HCT116 (cell line): ENCODE results near the gene ALMS1. TPM values are rescaled to one million over a fixed set of nuclear protein-coding genes. Genes with fewer than 3 reads are reported as not detected.

Experiments
- ATAC-seq: fragments of 200-7000 bp; cut with Tn5 transposase; 2 replicates; pipeline ENCODE4 v1.9.1; 2020; ENCODE audit warnings: mild to moderate bottlenecking, moderate library complexity
- BruUV-seq: library from RNA; stranded (reverse); fragments of 400-500 nt; replicated peaks from 2 replicates; lab custom pipeline; 2021; lab: Mats Ljungman, UMichigan
- CTCF ChIA-PET: fragments of 300-600 bp; sonication (Branson Sonifier 250); formaldehyde crosslinking; loops from one replicate; lab custom pipeline; 2021; ENCODE audit warnings: antibody characterized with exemption; lab: Charles Lee
- POLR2A ChIA-PET: fragments of 300-600, 350-600 bp; sonication (Branson Sonifier 250); formaldehyde crosslinking; loops from one replicate; lab custom pipeline; 2021; ENCODE audit warnings: antibody characterized with exemption; lab: Charles Lee
- RAD21 ChIA-PET, 2 experiments: fragments of 300-600 bp; sonication (Branson Sonifier 250); formaldehyde crosslinking; loops; one replicate each; lab custom pipeline; 2023; ENCODE audit warnings: low total read pairs in 2 of 2; ENCODE audit not compliant: uncharacterized antibody in 2 of 2, unreplicated experiment in 2 of 2, low non-redundant PET in 1 of 2; lab: Charles Lee
- DNase-seq: peaks from one replicate; pipeline ENCODE4 v3.0.0-alpha.2; 2010; ENCODE audit warnings: low read depth, low spot score
- H2AFZ ChIP-seq: fragments of 200-600 bp; shearing (Covaris generic), sonication (generic); 2 replicates; pipeline ENCODE4 v1.6.1; 2017; ENCODE audit warnings: low read depth, mixed run types, mixed read lengths, antibody characterized with exemption, low read length; ENCODE audit not compliant: poor library complexity, severe bottlenecking
- H3K27ac ChIP-seq: 2 replicates; pipeline ENCODE4 v1.5.1; 2012; ENCODE audit warnings: low read depth, low read length
- H3K27me3 ChIP-seq: fragments of 200-600 bp; sonication (generic); 2 replicates; pipeline ENCODE4 v1.6.1; 2016; ENCODE audit warnings: mixed run types, low read length, mixed read lengths; ENCODE audit not compliant: insufficient read depth
- H3K36me3 ChIP-seq, 2 experiments: fragments of 200-500 bp in 1 of 2; fragments of 200-600 bp in 1 of 2; sonication (Bioruptor generic) in 1 of 2; sonication (generic) in 1 of 2; 2 replicates each; pipeline versions ENCODE4 v1.5.1 to v1.6.1; 2014 to 2016; ENCODE audit warnings: low read length in 2 of 2, inconsistent platforms in 1 of 2, mixed read lengths in 1 of 2, mixed run types in 1 of 2; ENCODE audit not compliant: insufficient read depth in 2 of 2, control insufficient read depth in 1 of 2
- H3K4me1 ChIP-seq, 2 experiments: fragments of 200-600 bp in 1 of 2; sonication (generic) in 1 of 2; 2 replicates each; pipeline versions ENCODE4 v1.5.1 to v1.6.1; 2012 to 2017; ENCODE audit warnings: low read length in 2 of 2, inconsistent platforms in 1 of 2, mild to moderate bottlenecking in 1 of 2, mixed read lengths in 1 of 2, mixed run types in 1 of 2, moderate library complexity in 1 of 2; ENCODE audit not compliant: insufficient read depth in 2 of 2, control insufficient read depth in 1 of 2
- H3K4me2 ChIP-seq: fragments of 200-600 bp; sonication (generic); 2 replicates; pipeline ENCODE4 v1.6.1; 2017; ENCODE audit warnings: mixed run types, low read length, mixed read lengths
- H3K4me3 ChIP-seq, 2 experiments: fragments of 200-600 bp in 1 of 2; sonication (generic) in 1 of 2; replicated peaks in 1 of 2; 2 replicates each; pipeline ENCODE4 v1.5.1; 2011 to 2016; ENCODE audit warnings: low read length in 2 of 2, control low read depth in 1 of 2, low read depth in 1 of 2, mild to moderate bottlenecking in 1 of 2, mixed read lengths in 1 of 2, mixed run types in 1 of 2
- H3K79me2 ChIP-seq: fragments of 200-600 bp; sonication (generic); 2 replicates; pipeline ENCODE4 v1.6.1; 2017; ENCODE audit warnings: mild to moderate bottlenecking, mixed run types, low read length, moderate library complexity, mixed read lengths; ENCODE audit not compliant: insufficient read depth
- H3K9ac ChIP-seq: fragments of 200-600 bp; sonication (generic); 2 replicates; pipeline ENCODE4 v1.6.1; 2016; ENCODE audit warnings: low read length, mixed read lengths
- H3K9me2 ChIP-seq: fragments of 200-600 bp; sonication (generic), shearing (Covaris generic); 2 replicates; pipeline ENCODE4 v1.6.1; 2017; ENCODE audit warnings: mixed run types, mild to moderate bottlenecking, moderate library complexity; ENCODE audit not compliant: insufficient read depth
- H3K9me3 ChIP-seq, 2 experiments: fragments of 200-500 bp in 1 of 2; fragments of 200-600 bp in 1 of 2; sonication (Bioruptor generic) in 1 of 2; sonication (generic) in 1 of 2; 2 replicates each; pipeline ENCODE4 v1.6.1; 2014 to 2017; ENCODE audit warnings: low read length in 2 of 2, mixed read lengths in 2 of 2, inconsistent platforms in 1 of 2, low read depth in 1 of 2, mild to moderate bottlenecking in 1 of 2, mixed run types in 1 of 2, moderate library complexity in 1 of 2; ENCODE audit not compliant: control insufficient read depth in 1 of 2, insufficient read depth in 1 of 2
- H4K20me1 ChIP-seq: fragments of 200-600 bp; sonication (generic), shearing (Covaris generic); 2 replicates; pipeline ENCODE4 v1.6.1; 2017; ENCODE audit warnings: mixed run types, mild to moderate bottlenecking, moderate library complexity; ENCODE audit not compliant: insufficient read depth
- CEBPB ChIP-seq: IDR thresholded peaks from 2 replicates; pipeline ENCODE4 v1.6.1; 2012; ENCODE audit warnings: low read depth
- ELF1 ChIP-seq: IDR thresholded peaks from 2 replicates; pipeline ENCODE4 v1.6.1; 2012; ENCODE audit warnings: low read depth, borderline replicate concordance
- EZH2 ChIP-seq: fragments of 200-600 bp; sonication (generic); IDR thresholded peaks from 2 replicates; pipeline ENCODE4 v1.6.1; 2017; ENCODE audit warnings: antibody characterized with exemption, mixed run types
- EZH2phosphoT487 ChIP-seq: fragments of 200-600 bp; IDR thresholded peaks from 2 replicates; pipeline ENCODE4 v1.6.1; 2018; ENCODE audit warnings: antibody characterized with exemption, borderline replicate concordance
- POLR2A ChIP-seq: IDR thresholded peaks from 2 replicates; pipeline ENCODE4 v1.7.0; 2011; ENCODE audit warnings: borderline replicate concordance; ENCODE audit not compliant: insufficient read depth, insufficient read length; ENCODE audit errors: extremely low read depth
- RAD21 ChIP-seq: IDR thresholded peaks from 2 replicates; pipeline ENCODE4 v1.6.1; 2012; ENCODE audit warnings: low read depth, mild to moderate bottlenecking
- SIN3A ChIP-seq: IDR thresholded peaks from 2 replicates; pipeline ENCODE4 v1.6.1; 2012; ENCODE audit warnings: low read depth
- SRF ChIP-seq: IDR thresholded peaks from 2 replicates; pipeline ENCODE4 v1.6.1; 2012; ENCODE audit warnings: low read depth
- TCF7L2 ChIP-seq: IDR thresholded peaks from 2 replicates; pipeline ENCODE4 v1.7.0; 2011; ENCODE audit warnings: borderline replicate concordance, inconsistent platforms; ENCODE audit not compliant: insufficient read depth, insufficient read length; ENCODE audit errors: extremely low read depth
- YY1 ChIP-seq: IDR thresholded peaks from 2 replicates; pipeline ENCODE4 v1.6.1; 2011; ENCODE audit warnings: low read length, low read depth, moderate library complexity, mild to moderate bottlenecking; ENCODE audit not compliant: insufficient replicate concordance; ENCODE audit errors: extremely low read depth
- ZBTB33 ChIP-seq: IDR thresholded peaks from 2 replicates; pipeline ENCODE4 v1.6.1; 2011; ENCODE audit warnings: mild to moderate bottlenecking, low read length, moderate library complexity; ENCODE audit not compliant: insufficient replicate concordance; ENCODE audit errors: extremely low read depth
- intact Hi-C: fragments of 100-400 bp; cut with micrococcal nuclease; formaldehyde crosslinking; loops from 2 replicates; pipeline ENCODE4 v1.10.0; 2022
- total RNA-seq: library from RNA; stranded (reverse); gene quantifications from one replicate; pipeline ENCODE4 v1.2.1, GENCODE V29; 2021; ENCODE audit not compliant: unreplicated experiment
- TF ChIP-seq, protein P1 (sequence below): IDR thresholded peaks from 2 replicates; pipeline ENCODE4 v1.6.1; 2012
- TF ChIP-seq, protein P2 (sequence below), 3 experiments: fragments of 200-600 bp in 1 of 3; sonication (generic) in 1 of 3; IDR thresholded peaks in 2 of 3; conservative IDR thresholded peaks in 1 of 3; 2 replicates each; pipeline ENCODE4 v1.5.1; 2012 to 2017; ENCODE audit warnings: low read depth in 2 of 3, low read length in 2 of 3, antibody characterized with exemption in 1 of 3, borderline replicate concordance in 1 of 3, control low read depth in 1 of 3, mild to moderate bottlenecking in 1 of 3, mixed read lengths in 1 of 3, mixed run types in 1 of 3, moderate library complexity in 1 of 3; ENCODE audit not compliant: insufficient read depth in 1 of 3
- TF ChIP-seq, protein P3 (sequence below): IDR thresholded peaks from 2 replicates; pipeline ENCODE4 v1.6.1; 2012; ENCODE audit warnings: low read depth

The ALMS1 gene
- total RNA-seq, 1 experiment from 2014 or later = 20.5 TPM

GRCh38 chr2:73611193-73611592 is 225.6 kb downstream of the ALMS1 start:
- H4K20me1 ChIP-seq = no peaks in the 10 kb centered on the region
- POLR2A ChIA-PET = no interaction called here

More at GRCh38 chr2:73611193-73611592, 225.6 kb downstream of the ALMS1 start:
- ATAC-seq = no peak
- TF ChIP-seq ZBTB33 = no peak
- no peak for TF ChIP-seq CEBPB
- no peak for TF ChIP-seq POLR2A
- TF ChIP-seq EZH2 = no peak
- no peak for TF ChIP-seq YY1
- TF ChIP-seq RAD21 = no peak
- TF ChIP-seq EZH2phosphoT487 = no peak
- TF ChIP-seq TCF7L2 = no peak
- no peak for TF ChIP-seq SRF
- no peak for TF ChIP-seq ELF1
- TF ChIP-seq, protein P1, sequence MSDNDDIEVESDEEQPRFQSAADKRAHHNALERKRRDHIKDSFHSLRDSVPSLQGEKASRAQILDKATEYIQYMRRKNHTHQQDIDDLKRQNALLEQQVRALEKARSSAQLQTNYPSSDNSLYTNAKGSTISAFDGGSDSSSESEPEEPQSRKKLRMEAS = no peak
- no peak for TF ChIP-seq SIN3A
- TF ChIP-seq, protein P2, sequence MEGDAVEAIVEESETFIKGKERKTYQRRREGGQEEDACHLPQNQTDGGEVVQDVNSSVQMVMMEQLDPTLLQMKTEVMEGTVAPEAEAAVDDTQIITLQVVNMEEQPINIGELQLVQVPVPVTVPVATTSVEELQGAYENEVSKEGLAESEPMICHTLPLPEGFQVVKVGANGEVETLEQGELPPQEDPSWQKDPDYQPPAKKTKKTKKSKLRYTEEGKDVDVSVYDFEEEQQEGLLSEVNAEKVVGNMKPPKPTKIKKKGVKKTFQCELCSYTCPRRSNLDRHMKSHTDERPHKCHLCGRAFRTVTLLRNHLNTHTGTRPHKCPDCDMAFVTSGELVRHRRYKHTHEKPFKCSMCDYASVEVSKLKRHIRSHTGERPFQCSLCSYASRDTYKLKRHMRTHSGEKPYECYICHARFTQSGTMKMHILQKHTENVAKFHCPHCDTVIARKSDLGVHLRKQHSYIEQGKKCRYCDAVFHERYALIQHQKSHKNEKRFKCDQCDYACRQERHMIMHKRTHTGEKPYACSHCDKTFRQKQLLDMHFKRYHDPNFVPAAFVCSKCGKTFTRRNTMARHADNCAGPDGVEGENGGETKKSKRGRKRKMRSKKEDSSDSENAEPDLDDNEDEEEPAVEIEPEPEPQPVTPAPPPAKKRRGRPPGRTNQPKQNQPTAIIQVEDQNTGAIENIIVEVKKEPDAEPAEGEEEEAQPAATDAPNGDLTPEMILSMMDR (IDR thresholded peaks at IDR 0.05 in 2 of 3, conservative IDR thresholded peaks at IDR 0.05 in 1 of 3; ENCODE audit: borderline replicate concordance in 1 of 3, insufficient read depth in 1 of 3, low read depth in 2 of 3, low read length in 2 of 3) = no peak
- TF ChIP-seq, protein P3, sequence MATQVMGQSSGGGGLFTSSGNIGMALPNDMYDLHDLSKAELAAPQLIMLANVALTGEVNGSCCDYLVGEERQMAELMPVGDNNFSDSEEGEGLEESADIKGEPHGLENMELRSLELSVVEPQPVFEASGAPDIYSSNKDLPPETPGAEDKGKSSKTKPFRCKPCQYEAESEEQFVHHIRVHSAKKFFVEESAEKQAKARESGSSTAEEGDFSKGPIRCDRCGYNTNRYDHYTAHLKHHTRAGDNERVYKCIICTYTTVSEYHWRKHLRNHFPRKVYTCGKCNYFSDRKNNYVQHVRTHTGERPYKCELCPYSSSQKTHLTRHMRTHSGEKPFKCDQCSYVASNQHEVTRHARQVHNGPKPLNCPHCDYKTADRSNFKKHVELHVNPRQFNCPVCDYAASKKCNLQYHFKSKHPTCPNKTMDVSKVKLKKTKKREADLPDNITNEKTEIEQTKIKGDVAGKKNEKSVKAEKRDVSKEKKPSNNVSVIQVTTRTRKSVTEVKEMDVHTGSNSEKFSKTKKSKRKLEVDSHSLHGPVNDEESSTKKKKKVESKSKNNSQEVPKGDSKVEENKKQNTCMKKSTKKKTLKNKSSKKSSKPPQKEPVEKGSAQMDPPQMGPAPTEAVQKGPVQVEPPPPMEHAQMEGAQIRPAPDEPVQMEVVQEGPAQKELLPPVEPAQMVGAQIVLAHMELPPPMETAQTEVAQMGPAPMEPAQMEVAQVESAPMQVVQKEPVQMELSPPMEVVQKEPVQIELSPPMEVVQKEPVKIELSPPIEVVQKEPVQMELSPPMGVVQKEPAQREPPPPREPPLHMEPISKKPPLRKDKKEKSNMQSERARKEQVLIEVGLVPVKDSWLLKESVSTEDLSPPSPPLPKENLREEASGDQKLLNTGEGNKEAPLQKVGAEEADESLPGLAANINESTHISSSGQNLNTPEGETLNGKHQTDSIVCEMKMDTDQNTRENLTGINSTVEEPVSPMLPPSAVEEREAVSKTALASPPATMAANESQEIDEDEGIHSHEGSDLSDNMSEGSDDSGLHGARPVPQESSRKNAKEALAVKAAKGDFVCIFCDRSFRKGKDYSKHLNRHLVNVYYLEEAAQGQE = no peak
- Histone ChIP-seq H3K36me3 (no peaks in the 10 kb centered on the region), H3K4me2 (no peak overlapping the region), H3K9me3 (no peaks in the 10 kb centered on the region), H3K27ac (no peak overlapping the region), H3K79me2 (no peaks in the 10 kb centered on the region), H3K27me3 (no peaks in the 10 kb centered on the region), H3K4me1 (no peaks in the 10 kb centered on the region), H2AFZ (no peak overlapping the region), H3K9me2 (no peaks in the 10 kb centered on the region), H3K9ac (no peak overlapping the region), H3K4me3 (no peak overlapping the region)
- intact Hi-C loops = no loop called here
- CTCF ChIA-PET = no interaction called here
- RAD21 ChIA-PET = no interaction called here
- no peak for DNase-seq
- BruUV-seq = no TSS peak
